Peyer's patch (tissue), 4 donors: ENCODE results near the gene SYT8.

Experiments used
- POLR2A ChIP-seq, 2 donors: fragments of 450-650 bp; IDR thresholded peaks; one replicate each; pipeline ENCODE4 v1.5.1; 2017; ENCODE audit warnings: antibody characterized with exemption in 2 of 2, mild to moderate bottlenecking in 2 of 2, moderate library complexity in 2 of 2
- TF ChIP-seq, protein P1 (sequence below), 6 experiments: fragments of 450-650 bp in 4 of 6; fragments of 200-600 bp in 2 of 6; sonication (generic) in 1 of 6; IDR thresholded peaks; one replicate each; pipeline ENCODE4 v1.5.1; 2017 to 2019; ENCODE audit warnings: antibody characterized with exemption in 6 of 6, mild to moderate bottlenecking in 3 of 6, moderate library complexity in 1 of 6

GRCh38 chr11:1845561-1846452 is 11.0 kb downstream of the SYT8 start:
- TF ChIP-seq, protein P1, sequence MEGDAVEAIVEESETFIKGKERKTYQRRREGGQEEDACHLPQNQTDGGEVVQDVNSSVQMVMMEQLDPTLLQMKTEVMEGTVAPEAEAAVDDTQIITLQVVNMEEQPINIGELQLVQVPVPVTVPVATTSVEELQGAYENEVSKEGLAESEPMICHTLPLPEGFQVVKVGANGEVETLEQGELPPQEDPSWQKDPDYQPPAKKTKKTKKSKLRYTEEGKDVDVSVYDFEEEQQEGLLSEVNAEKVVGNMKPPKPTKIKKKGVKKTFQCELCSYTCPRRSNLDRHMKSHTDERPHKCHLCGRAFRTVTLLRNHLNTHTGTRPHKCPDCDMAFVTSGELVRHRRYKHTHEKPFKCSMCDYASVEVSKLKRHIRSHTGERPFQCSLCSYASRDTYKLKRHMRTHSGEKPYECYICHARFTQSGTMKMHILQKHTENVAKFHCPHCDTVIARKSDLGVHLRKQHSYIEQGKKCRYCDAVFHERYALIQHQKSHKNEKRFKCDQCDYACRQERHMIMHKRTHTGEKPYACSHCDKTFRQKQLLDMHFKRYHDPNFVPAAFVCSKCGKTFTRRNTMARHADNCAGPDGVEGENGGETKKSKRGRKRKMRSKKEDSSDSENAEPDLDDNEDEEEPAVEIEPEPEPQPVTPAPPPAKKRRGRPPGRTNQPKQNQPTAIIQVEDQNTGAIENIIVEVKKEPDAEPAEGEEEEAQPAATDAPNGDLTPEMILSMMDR (IDR thresholded peaks at IDR 0.05) = no peak
- no peak for TF ChIP-seq POLR2A (IDR thresholded peaks at IDR 0.05)
